IPS-NIHi11 (cell line): ENCODE results near the gene TRIP10.

Experiments
- DNase-seq: peaks from one replicate; pipeline ENCODE4 v3.0.0; 2012; ENCODE audit warnings: mixed read lengths, low spot score

Gene TRIP10

GRCh38 chr19:6712231-6712630 is 27.2 kb upstream of the TRIP10 start:
- no peak for DNase-seq

- DNase-seq = no peak
Observed at GRCh38 chr19:6712692-6713670, 26.5 kb upstream of the TRIP10 start.

GRCh38 chr19:6713773-6714692 is 25.4 kb upstream of the TRIP10 start:
- no peak for DNase-seq

GRCh38 chr19:6714749-6715555 is 24.5 kb upstream of the TRIP10 start:
- no peak for DNase-seq

GRCh38 chr19:6716610-6716970 is 22.9 kb upstream of the TRIP10 start:
- DNase-seq = no peak

GRCh38 chr19:6717036-6717435 is 22.4 kb upstream of the TRIP10 start:
- no peak for DNase-seq

- no peak for DNase-seq
Observed at GRCh38 chr19:6717441-6717971, 22.0 kb upstream of the TRIP10 start.

GRCh38 chr19:6718111-6718740 is 21.3 kb upstream of the TRIP10 start:
- DNase-seq = peak; percentile 72

- DNase-seq = peak; percentile 85
Observed at GRCh38 chr19:6718741-6719539, 20.5 kb upstream of the TRIP10 start.

- no peak for DNase-seq
Observed at GRCh38 chr19:6719540-6719861, 20.0 kb upstream of the TRIP10 start.

GRCh38 chr19:6719992-6720368 is 19.5 kb upstream of the TRIP10 start:
- no peak for DNase-seq

- no peak for DNase-seq
Observed at GRCh38 chr19:6720369-6721137, 18.9 kb upstream of the TRIP10 start, which contains the start of gene C3. TSS of gene C3 (minus strand) at chr19:6720650. CDS start at chr19:6720589, 61 bp downstream.

- no peak for DNase-seq
Observed at GRCh38 chr19:6721138-6721474, 18.4 kb upstream of the TRIP10 start.

- no peak for DNase-seq
Observed at GRCh38 chr19:6721773-6722172, 17.7 kb upstream of the TRIP10 start.

- DNase-seq = peak; percentile 55
Observed at GRCh38 chr19:6723108-6723618, 16.3 kb upstream of the TRIP10 start.

GRCh38 chr19:6723738-6724137 is 15.7 kb upstream of the TRIP10 start:
- DNase-seq = no peak

- DNase-seq = no peak
Observed at GRCh38 chr19:6724631-6725492, 14.6 kb upstream of the TRIP10 start.

GRCh38 chr19:6725513-6726231 is 13.8 kb upstream of the TRIP10 start:
- no peak for DNase-seq
